GM12878 (cell line): Measurements from ENCODE around the gene WDR48. TPM values are rescaled to one million over a fixed set of nuclear protein-coding genes. Genes with fewer than 3 reads are reported as not detected.

Experiments used
- ATAC-seq: fragments of 200-7000 bp; cut with Tn5 transposase; 3 replicates; pipeline ENCODE4 v1.9.1; 2020; ENCODE audit warnings: mild to moderate bottlenecking, moderate library complexity
- BruUV-seq: library from RNA; stranded (reverse); fragments of 400-500 nt; replicated peaks from 2 replicates; lab custom pipeline; 2021; lab: Mats Ljungman, UMichigan
- CTCF ChIA-PET: fragments of 300-600 bp; sonication (Branson Sonifier 250); formaldehyde crosslinking; extraction: SDS; loops from one replicate; lab custom pipeline; 2021; ENCODE audit warnings: inconsistent platforms; lab: Yijun Ruan, JAX
- POLR2A ChIA-PET: fragments of 350-600 bp; formaldehyde crosslinking; extraction: SDS; loops from one replicate; lab custom pipeline; 2021; ENCODE audit warnings: inconsistent platforms; lab: Charles Lee
- RAD21 ChIA-PET: fragments of 300-600 bp; sonication (Branson Sonifier 250); formaldehyde crosslinking; loops from one replicate; lab custom pipeline; 2023; ENCODE audit warnings: antibody characterized with exemption; ENCODE audit not compliant: unreplicated experiment; lab: Charles Lee
- SMC1A ChIA-PET: fragments of 300-600 bp; sonication (Branson Sonifier 250); formaldehyde crosslinking; loops from one replicate; lab custom pipeline; 2023; ENCODE audit not compliant: unreplicated experiment, uncharacterized antibody; lab: Charles Lee
- DNase-seq: peaks from one replicate; pipeline ENCODE4 v3.0.0-alpha.2; 2011; ENCODE audit warnings: low read depth, low spot score
- FAIRE-seq: peaks from 3 replicates; lab custom pipeline; 2011; peaks lifted over from hg19 to GRCh38; lab: Jason Lieb, UNC
- H2AFZ ChIP-seq: 2 replicates; pipeline ENCODE4 v1.6.0; 2011; ENCODE audit warnings: low read depth, low read length, control low read depth; ENCODE audit not compliant: control insufficient read depth
- H3K27ac ChIP-seq: 2 replicates; pipeline ENCODE4 v1.5.1; 2011; ENCODE audit warnings: control low read depth; ENCODE audit not compliant: control insufficient read depth, insufficient read depth
- H3K27me3 ChIP-seq, 2 experiments: replicated peaks in 1 of 2; 2 replicates each; pipeline versions ENCODE4 v1.6.0 to v1.6.1; 2011; ENCODE audit warnings: low read length in 1 of 2; ENCODE audit not compliant: control insufficient read depth in 2 of 2, insufficient read depth in 2 of 2
- H3K36me3 ChIP-seq, 2 experiments: 2 replicates each; pipeline ENCODE4 v1.5.1; 2011; ENCODE audit warnings: low read length in 1 of 2; ENCODE audit not compliant: control insufficient read depth in 2 of 2, insufficient read depth in 2 of 2
- H3K4me1 ChIP-seq: 2 replicates; pipeline ENCODE4 v1.6.1; 2011; ENCODE audit warnings: mild to moderate bottlenecking, low read length, moderate library complexity, mixed read lengths; ENCODE audit not compliant: control insufficient read depth, insufficient read depth
- H3K4me2 ChIP-seq: 2 replicates; pipeline ENCODE4 v1.6.0; 2011; ENCODE audit warnings: control low read depth; ENCODE audit not compliant: control insufficient read depth, insufficient read depth
- H3K4me3 ChIP-seq: fragments of 200-600 bp; sonication (generic); 2 replicates; pipeline ENCODE4 v1.5.1; 2016
- H3K79me2 ChIP-seq: 2 replicates; pipeline ENCODE4 v1.6.0; 2011; ENCODE audit warnings: low read length; ENCODE audit not compliant: control insufficient read depth, insufficient read depth
- H3K9ac ChIP-seq: 2 replicates; pipeline ENCODE4 v1.8.0; 2011; ENCODE audit warnings: low read length, control low read depth, mixed read lengths; ENCODE audit not compliant: control insufficient read depth, insufficient read depth
- H3K9me3 ChIP-seq: replicated peaks from 3 replicates; pipeline ENCODE4 v1.5.1; 2011; ENCODE audit warnings: mild to moderate bottlenecking, low read length; ENCODE audit not compliant: control insufficient read depth, insufficient read depth
- H4K20me1 ChIP-seq: 2 replicates; pipeline ENCODE4 v1.6.0; 2011; ENCODE audit not compliant: control insufficient read depth, insufficient read depth
- BACH1 ChIP-seq: fragments of 450-650 bp; IDR thresholded peaks from 2 replicates; pipeline ENCODE4 v1.6.1; 2017; ENCODE audit warnings: mild to moderate bottlenecking, borderline replicate concordance
- BHLHE40 ChIP-seq, 2 experiments: fragments of 450-650 bp in 1 of 2; IDR thresholded peaks; 2 replicates each; pipeline ENCODE4 v1.6.1; 2011 to 2017; ENCODE audit warnings: low read depth in 2 of 2, borderline replicate concordance in 1 of 2, improper control_type of control experiment in 1 of 2, low read length in 1 of 2, mild to moderate bottlenecking in 1 of 2
- BRCA1 ChIP-seq: IDR thresholded peaks from 2 replicates; pipeline ENCODE4 v1.6.1; 2011; ENCODE audit warnings: low read depth, low read length, improper control_type of control experiment
- ESRRA ChIP-seq: IDR thresholded peaks from 2 replicates; pipeline ENCODE4 v1.6.1; 2012; ENCODE audit warnings: mild to moderate bottlenecking, low read length, improper control_type of control experiment
- FOXK2 ChIP-seq: fragments of 450-650 bp; IDR thresholded peaks from 2 replicates; pipeline ENCODE4 v1.6.1; 2017; ENCODE audit warnings: mild to moderate bottlenecking, moderate library complexity
- HCFC1 ChIP-seq: fragments of 150-350 bp; IDR thresholded peaks from 2 replicates; pipeline ENCODE4 v1.6.1; 2014; ENCODE audit warnings: low read length
- HDAC6 ChIP-seq: fragments of 200-600 bp; sonication (generic); IDR thresholded peaks from one replicate; pipeline ENCODE4 v1.8.0; 2017; ENCODE audit warnings: antibody characterized with exemption; ENCODE audit not compliant: unreplicated experiment
- NR2C2 ChIP-seq: IDR thresholded peaks from 2 replicates; pipeline ENCODE4 v1.6.1; 2011; ENCODE audit warnings: borderline replicate concordance, low read depth; ENCODE audit not compliant: control insufficient read depth, insufficient read length
- POU2F2 ChIP-seq: IDR thresholded peaks from 3 replicates; pipeline ENCODE4 v1.6.1; 2011; ENCODE audit warnings: low read depth, mild to moderate bottlenecking, low read length, borderline replicate concordance
- SMAD5 ChIP-seq: IDR thresholded peaks from 2 replicates; pipeline ENCODE4 v1.6.1; 2016; ENCODE audit warnings: antibody characterized with exemption, low read depth
- SRF ChIP-seq, 2 experiments: IDR thresholded peaks; 2 replicates each; pipeline ENCODE4 v1.6.1; 2011; ENCODE audit warnings: low read depth in 2 of 2, low read length in 2 of 2, mild to moderate bottlenecking in 1 of 2, moderate library complexity in 1 of 2
- TCF3 ChIP-seq: IDR thresholded peaks from 2 replicates; pipeline ENCODE4 v1.6.1; 2012; ENCODE audit warnings: low read depth, mild to moderate bottlenecking, low read length, borderline replicate concordance; ENCODE audit not compliant: insufficient read depth
- ZBED1 ChIP-seq: IDR thresholded peaks from 2 replicates; pipeline ENCODE4 v1.6.1; 2016; ENCODE audit warnings: borderline replicate concordance
- in situ Hi-C: fragments of 300-500 bp; cut with MboI; formaldehyde crosslinking; loops from 9 replicates; pipeline ENCODE4 v1.14.3; 2018; ENCODE audit warnings: mixed read lengths
- intact Hi-C: fragments of 100-400 bp; cut with micrococcal nuclease; formaldehyde crosslinking; loops from one replicate; pipeline ENCODE4 v1.14.2; 2022; ENCODE audit not compliant: unreplicated experiment
- polyA plus RNA-seq, 11 experiments: library from polyadenylated mRNA; depleted of rRNA in 4 of 11; unstranded in 6 of 11; stranded (reverse) in 5 of 11; fragments of >200 nt; fragmentation: Nextera tagmentation in 4 of 11; fragmentation: Illumina TruSeq in 1 of 11; extraction: Ambion mirVana in 4 of 11; extraction: Trizol in 1 of 11; gene quantifications; 1 replicate in 1 of 11; 2 replicates in 10 of 11; pipeline versions ENCODE4 v1.2.1 to v1.2.3, GENCODE V29; 2011 to 2016; ENCODE audit warnings: inconsistent platforms in 2 of 11, missing spikeins in 2 of 11, low read depth in 1 of 11
- total RNA-seq, 4 experiments: library from RNA; depleted of rRNA in 3 of 4; stranded (reverse); fragments of >200 nt in 3 of 4; fragmentation: Illumina TruSeq in 1 of 4; extraction: Trizol in 1 of 4; gene quantifications; 2 replicates each; pipeline versions ENCODE4 v1.2.1 to v1.2.3, GENCODE V29; 2013 to 2021
- TF ChIP-seq, protein P1 (sequence below), 3 experiments: IDR thresholded peaks in 2 of 3; conservative IDR thresholded peaks in 1 of 3; 2 replicates each; pipeline ENCODE4 v1.5.1; 2011; ENCODE audit warnings: low read depth in 3 of 3, low read length in 3 of 3, mild to moderate bottlenecking in 3 of 3, control low read depth in 2 of 3, moderate library complexity in 2 of 3, inconsistent platforms in 1 of 3, mixed read lengths in 1 of 3; ENCODE audit not compliant: control insufficient read depth in 2 of 3, insufficient read depth in 1 of 3; ENCODE audit errors: extremely low read depth in 1 of 3
- TF ChIP-seq, protein P2 (sequence below): fragments of 450-650 bp; formaldehyde crosslinking; IDR thresholded peaks from 2 replicates; pipeline ENCODE4 v1.4.0; 2022; ENCODE audit warnings: mild to moderate bottlenecking, moderate library complexity
- TF ChIP-seq, protein P3 (sequence below): IDR thresholded peaks from 2 replicates; pipeline ENCODE4 v1.6.1; 2011; ENCODE audit warnings: low read depth, mild to moderate bottlenecking, low read length, moderate library complexity, borderline replicate concordance; ENCODE audit errors: extremely low read depth

Gene WDR48
- total and polyA plus RNA-seq, 10 of the 15 experiments (the other 5 are each of a cell fraction or from before 2014, with no cell fraction given), result 16.8 to 43.8 (median 29.0) TPM

DNA sequence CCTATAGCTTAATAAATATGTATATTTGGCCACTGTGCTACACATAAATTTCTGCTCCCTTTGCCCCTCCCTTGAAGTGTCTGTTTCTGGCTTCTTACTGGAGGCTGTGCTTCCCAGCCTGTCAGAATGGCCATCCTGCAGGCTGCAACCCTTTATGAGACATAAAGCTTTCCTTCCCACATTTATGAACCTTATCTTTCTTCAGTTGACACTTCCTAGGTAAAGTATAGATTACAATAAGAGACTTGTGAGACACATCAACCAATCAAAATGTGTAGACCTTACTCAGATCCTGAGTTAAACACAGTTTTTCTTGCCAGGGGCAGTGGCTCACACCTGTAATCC, 29.6 kb upstream of the WDR48 start:
- CTCF ChIA-PET, result interaction anchor here (1.1 to 5.4 kb wide), 4 partner anchors 8 to 501 kb away, joined by 3 to 39 read pairs (median 24); no protein-coding TSS in a partner anchor
- no peaks in the 10 kb centered on the region for H3K9me3 ChIP-seq
- RAD21 ChIA-PET, result interaction anchor here (0.6 to 1.0 kb wide), 3 partner anchors 8 to 500 kb away, joined by 3 to 4 read pairs (median 3); no protein-coding TSS in a partner anchor
- no peak overlapping the region for H3K27ac ChIP-seq
- no peak overlapping the region for H3K4me2 ChIP-seq
- BruUV-seq, result no TSS peak
- TF ChIP-seq NR2C2 (no peak), ESRRA (no peak), BACH1 (no peak), POU2F2 (no peak), BRCA1 (no peak), BHLHE40 (IDR thresholded peaks at IDR 0.05; ENCODE audit: borderline replicate concordance in 1 of 2, low read depth in 2 of 2, low read length in 1 of 2) (no peak), TCF3 (no peak), HDAC6 (no peak), SMAD5 (no peak), HCFC1 (no peak), SRF (IDR thresholded peaks at IDR 0.05; ENCODE audit: low read depth in 2 of 2, low read length in 2 of 2) (no peak), ZBED1 (no peak), FOXK2 (no peak)
- TF ChIP-seq, protein P1, sequence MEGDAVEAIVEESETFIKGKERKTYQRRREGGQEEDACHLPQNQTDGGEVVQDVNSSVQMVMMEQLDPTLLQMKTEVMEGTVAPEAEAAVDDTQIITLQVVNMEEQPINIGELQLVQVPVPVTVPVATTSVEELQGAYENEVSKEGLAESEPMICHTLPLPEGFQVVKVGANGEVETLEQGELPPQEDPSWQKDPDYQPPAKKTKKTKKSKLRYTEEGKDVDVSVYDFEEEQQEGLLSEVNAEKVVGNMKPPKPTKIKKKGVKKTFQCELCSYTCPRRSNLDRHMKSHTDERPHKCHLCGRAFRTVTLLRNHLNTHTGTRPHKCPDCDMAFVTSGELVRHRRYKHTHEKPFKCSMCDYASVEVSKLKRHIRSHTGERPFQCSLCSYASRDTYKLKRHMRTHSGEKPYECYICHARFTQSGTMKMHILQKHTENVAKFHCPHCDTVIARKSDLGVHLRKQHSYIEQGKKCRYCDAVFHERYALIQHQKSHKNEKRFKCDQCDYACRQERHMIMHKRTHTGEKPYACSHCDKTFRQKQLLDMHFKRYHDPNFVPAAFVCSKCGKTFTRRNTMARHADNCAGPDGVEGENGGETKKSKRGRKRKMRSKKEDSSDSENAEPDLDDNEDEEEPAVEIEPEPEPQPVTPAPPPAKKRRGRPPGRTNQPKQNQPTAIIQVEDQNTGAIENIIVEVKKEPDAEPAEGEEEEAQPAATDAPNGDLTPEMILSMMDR (IDR thresholded peaks at IDR 0.05 in 2 of 3, conservative IDR thresholded peaks at IDR 0.05 in 1 of 3; ENCODE audit: control insufficient read depth in 2 of 3, extremely low read depth in 1 of 3, insufficient read depth in 1 of 3, low read depth in 3 of 3, low read length in 3 of 3), result no peak
- TF ChIP-seq, protein P2, sequence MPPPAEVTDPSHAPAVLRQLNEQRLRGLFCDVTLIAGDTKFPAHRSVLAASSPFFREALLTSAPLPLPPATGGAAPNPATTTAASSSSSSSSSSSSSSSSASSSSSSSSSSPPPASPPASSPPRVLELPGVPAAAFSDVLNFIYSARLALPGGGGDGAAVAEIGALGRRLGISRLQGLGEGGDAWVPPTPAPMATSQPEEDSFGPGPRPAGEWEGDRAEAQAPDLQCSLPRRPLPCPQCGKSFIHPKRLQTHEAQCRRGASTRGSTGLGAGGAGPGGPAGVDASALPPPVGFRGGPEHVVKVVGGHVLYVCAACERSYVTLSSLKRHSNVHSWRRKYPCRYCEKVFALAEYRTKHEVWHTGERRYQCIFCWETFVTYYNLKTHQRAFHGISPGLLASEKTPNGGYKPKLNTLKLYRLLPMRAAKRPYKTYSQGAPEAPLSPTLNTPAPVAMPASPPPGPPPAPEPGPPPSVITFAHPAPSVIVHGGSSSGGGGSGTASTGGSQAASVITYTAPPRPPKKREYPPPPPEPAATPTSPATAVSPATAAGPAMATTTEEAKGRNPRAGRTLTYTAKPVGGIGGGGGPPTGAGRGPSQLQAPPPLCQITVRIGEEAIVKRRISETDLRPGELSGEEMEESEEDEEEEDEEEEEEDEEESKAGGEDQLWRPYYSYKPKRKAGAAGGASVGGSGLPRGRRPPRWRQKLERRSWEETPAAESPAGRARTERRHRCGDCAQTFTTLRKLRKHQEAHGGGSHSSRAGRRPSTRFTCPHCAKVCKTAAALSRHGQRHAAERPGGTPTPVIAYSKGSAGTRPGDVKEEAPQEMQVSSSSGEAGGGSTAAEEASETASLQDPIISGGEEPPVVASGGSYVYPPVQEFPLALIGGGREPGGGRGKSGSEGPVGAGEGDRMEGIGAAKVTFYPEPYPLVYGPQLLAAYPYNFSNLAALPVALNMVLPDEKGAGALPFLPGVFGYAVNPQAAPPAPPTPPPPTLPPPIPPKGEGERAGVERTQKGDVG, result no peak
- TF ChIP-seq, protein P3, sequence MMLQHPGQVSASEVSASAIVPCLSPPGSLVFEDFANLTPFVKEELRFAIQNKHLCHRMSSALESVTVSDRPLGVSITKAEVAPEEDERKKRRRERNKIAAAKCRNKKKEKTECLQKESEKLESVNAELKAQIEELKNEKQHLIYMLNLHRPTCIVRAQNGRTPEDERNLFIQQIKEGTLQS, result no peak
- no peak for ATAC-seq
- no peaks in the 10 kb centered on the region for H3K79me2 ChIP-seq
- no peak for FAIRE-seq
- H3K4me1 ChIP-seq, result peaks cover 3% of the 10 kb centered on the region; the same call in 1 of the 2 replicates
- intact Hi-C loops, result no loop called here
- no peak overlapping the region for H3K4me3 ChIP-seq
- DNase-seq, result no peak
- no peaks in the 10 kb centered on the region for H3K36me3 ChIP-seq
- no peaks in the 10 kb centered on the region for H4K20me1 ChIP-seq
- no peak overlapping the region for H3K9ac ChIP-seq
- H2AFZ ChIP-seq, result no peak overlapping the region
- no peaks in the 10 kb centered on the region for H3K27me3 ChIP-seq
- in situ Hi-C loops, result no loop called here
- SMC1A ChIA-PET, result interaction anchor here (1.3 to 6.8 kb wide), 4 partner anchors 8 to 22 kb away, joined by 3 to 41 read pairs (median 25); no protein-coding TSS in a partner anchor
- POLR2A ChIA-PET, result no interaction called here
